ENCODE data around the gene HAPSTR1.
A peak's percentile ranks its signal among the peaks of the same experiment; 100 is the strongest.

HAPSTR1 gene

DNA sequence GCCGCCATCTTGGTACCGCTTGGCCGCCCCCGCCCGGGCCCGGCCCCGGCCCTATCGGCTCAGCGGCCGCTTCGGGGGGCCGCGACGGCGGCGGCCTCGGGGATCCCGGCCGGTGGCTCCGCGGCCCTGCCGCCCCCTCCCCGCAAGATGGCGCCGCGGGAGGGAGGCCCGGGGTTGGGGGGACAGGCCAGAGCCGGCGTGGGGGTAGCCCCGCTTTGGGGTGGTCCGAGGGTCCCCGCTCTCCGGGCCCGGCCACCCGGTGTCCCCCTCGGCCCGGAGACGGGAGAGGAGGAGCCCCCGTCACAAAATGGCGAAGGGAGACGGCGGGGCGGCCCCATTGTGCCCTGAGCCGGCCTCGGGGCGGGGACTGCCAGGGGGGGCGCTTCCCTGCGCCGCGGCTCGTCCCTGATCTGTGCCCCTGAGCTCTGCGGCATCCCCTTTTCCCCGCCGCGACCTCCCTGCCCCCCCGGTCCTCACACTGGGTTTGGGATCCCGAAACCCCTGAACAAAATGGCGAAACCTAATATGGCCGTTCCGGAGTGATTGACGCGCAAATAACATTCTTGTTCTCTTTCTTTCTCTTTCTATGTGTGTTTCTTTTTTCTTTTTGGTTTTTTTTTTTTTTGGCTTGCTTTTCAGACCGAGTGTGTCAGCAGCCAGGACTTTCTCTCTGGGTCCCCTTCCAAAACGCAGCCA, 986 bp downstream of the HAPSTR1 start:
- peak overlapping the region; percentile 59 for H3K4me3 ChIP-seq (ENCODE audit: low read depth, low read length)
- TF ChIP-seq, protein P1, sequence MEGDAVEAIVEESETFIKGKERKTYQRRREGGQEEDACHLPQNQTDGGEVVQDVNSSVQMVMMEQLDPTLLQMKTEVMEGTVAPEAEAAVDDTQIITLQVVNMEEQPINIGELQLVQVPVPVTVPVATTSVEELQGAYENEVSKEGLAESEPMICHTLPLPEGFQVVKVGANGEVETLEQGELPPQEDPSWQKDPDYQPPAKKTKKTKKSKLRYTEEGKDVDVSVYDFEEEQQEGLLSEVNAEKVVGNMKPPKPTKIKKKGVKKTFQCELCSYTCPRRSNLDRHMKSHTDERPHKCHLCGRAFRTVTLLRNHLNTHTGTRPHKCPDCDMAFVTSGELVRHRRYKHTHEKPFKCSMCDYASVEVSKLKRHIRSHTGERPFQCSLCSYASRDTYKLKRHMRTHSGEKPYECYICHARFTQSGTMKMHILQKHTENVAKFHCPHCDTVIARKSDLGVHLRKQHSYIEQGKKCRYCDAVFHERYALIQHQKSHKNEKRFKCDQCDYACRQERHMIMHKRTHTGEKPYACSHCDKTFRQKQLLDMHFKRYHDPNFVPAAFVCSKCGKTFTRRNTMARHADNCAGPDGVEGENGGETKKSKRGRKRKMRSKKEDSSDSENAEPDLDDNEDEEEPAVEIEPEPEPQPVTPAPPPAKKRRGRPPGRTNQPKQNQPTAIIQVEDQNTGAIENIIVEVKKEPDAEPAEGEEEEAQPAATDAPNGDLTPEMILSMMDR (IDR thresholded peaks at IDR 0.05; ENCODE audit: low read depth, low read length, missing control alignments), result no peak
- DNase-seq (ENCODE audit: low read depth), result no peak

DNA sequence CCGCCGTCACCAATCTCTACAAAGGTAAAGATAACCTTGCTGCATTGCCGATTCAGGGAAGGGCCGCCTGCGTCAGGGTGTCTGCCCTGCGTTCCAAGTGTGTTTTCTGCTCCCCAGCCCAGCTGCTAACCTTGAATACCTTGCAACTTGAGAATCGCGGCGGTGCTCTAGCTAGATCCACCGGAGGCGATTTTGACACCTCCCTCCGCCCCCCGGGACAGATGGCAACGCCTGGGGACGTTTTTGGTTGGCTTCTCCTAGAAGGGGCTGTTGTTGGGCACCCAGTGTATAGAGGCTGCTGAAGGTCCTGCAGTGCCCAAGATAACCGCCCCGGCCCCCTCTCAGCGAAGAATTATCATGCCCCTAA, 1.5 kb downstream of the HAPSTR1 start:
- DNase-seq (ENCODE audit: low read depth), result no peak
- TF ChIP-seq, protein P1 (IDR thresholded peaks at IDR 0.05; ENCODE audit: low read depth, low read length, missing control alignments), result no peak
- H3K4me3 ChIP-seq (ENCODE audit: low read depth, low read length), result peak overlapping the region; percentile 59

DNA sequence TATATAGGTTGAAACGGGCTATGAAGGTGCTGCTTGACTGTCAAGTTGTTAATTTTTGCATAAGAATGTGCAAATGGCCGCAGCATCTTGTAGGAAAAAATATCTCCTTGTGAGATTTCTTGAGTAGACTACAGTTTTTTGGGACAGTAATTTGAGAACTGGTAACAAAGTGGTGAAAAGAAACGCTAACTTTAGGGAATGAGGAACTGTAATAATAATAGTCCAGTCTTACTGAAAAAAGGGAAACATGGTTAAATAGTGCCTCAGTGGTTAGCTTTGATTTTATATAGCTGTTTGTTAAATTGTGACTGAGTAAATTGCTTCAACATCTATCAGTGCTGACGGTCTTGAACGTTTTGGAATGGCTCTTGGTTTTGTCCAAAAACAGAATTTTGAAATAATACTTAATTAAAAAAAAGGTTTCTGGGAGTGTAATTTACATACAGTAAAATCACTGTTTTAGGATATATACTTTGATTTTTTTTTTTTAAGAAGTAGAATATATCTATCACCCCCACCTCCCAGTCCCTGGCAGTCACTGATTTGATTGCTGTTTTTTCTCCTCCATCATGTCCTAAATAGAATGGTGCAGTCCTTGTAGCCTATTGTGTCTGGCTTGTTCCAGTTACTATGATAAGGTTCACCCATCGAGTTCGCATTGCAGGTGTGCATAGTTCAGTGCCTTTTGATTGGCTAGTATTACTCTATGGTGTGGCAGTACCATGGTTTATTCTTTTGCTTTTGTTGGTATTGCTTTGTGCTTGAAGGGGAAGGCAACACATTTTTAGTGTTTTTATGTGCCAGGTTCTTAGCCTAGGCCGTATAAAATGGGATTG, 2.8 kb downstream of the HAPSTR1 start:
- TF ChIP-seq, protein P1 (IDR thresholded peaks at IDR 0.05; ENCODE audit: low read depth, low read length, missing control alignments), result no peak
- no peak for DNase-seq (ENCODE audit: low read depth)
- peak overlapping the region; percentile 59 for H3K4me3 ChIP-seq (ENCODE audit: low read depth, low read length)

DNA sequence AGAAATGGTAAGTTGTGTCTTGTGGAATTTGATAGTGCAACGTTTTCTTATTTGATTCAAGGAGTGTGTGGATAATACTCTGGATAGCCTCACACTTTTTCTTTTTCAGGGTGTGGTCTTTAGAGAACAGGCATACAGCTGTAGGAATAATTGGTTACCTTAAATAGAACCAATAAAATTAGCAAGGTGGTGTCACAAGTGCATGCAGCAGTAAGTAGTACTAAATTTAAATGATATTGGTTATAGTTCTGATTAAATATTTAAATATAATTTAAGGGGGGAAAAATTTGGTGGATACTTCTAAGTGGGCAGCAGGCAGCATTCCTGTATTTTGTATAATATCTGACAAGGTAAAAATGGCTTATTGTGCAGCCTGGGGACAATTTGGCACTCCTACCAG, 3.7 kb downstream of the HAPSTR1 start:
- DNase-seq (ENCODE audit: low read depth), result no peak
- TF ChIP-seq, protein P1 (IDR thresholded peaks at IDR 0.05; ENCODE audit: low read depth, low read length, missing control alignments), result no peak
- H3K4me3 ChIP-seq (ENCODE audit: low read depth, low read length), result peak overlapping the region; percentile 59; the same call in 1 of the 2 replicates

DNA sequence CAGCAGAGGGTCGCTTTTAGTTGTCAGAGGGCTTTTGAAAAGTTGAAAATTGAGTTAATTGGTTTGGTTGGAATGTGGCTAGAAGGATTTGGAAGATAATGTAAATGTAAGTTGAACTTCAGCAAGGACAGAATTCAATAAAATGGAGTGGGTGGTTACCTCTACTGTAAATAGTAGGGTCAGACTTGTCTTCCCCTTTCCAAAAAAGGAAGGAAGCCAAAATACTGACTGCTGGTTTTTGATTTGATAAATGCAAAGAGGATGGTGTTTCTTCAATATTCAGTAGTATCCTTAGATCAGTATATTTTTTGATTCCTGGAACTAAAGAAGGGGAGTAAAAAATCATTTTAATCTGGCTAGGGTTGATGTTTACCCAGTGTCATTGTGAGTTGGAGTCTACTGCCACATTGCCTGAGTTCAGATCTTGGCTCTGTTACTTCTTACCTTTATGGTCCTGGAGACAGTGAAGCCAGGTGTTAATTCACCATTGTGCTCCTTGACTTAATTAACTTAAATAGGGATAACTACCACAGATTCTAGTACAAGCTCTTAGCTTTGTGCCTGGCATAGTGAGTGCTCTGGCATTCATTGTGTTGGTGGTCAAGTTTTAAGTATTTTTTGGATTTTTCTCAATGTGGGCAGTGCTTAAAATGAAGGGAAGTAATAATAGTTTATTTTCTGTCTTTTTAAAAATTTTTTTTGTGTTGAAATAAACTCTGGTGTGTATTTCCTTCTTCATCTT, 4.4 kb downstream of the HAPSTR1 start:
- H3K4me3 ChIP-seq (ENCODE audit: low read depth, low read length), result no peak overlapping the region; the same call in 1 of the 2 replicates
- no peak for DNase-seq (ENCODE audit: low read depth)
- TF ChIP-seq, protein P1 (IDR thresholded peaks at IDR 0.05; ENCODE audit: low read depth, low read length, missing control alignments), result no peak

DNA sequence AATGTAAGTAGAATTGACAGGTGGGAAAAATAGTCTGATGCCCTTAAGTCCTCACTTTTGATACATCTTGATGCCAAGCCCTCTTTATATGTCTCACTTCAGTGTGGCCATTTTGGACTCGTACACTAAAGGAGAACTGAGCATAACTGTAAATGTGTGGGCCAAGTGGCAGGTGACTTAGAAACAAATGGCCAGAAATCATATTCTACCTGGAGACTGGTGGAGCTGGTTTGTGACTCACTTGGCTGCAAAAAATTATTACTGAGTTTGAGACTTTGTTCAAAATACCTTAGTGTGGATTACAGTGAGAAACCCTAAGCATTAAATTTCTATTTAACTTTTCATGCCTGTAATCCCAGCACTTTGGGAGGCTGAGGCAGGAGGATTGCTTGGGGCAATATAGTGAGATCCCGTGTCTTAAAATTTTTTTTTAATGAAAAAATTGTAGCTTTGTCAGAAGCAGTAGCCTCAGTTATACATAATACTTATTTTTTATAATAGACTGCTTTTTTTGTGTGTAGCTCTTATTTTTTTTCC, 5.0 kb downstream of the HAPSTR1 start:
- H3K4me3 ChIP-seq (ENCODE audit: low read depth, low read length), result no peak overlapping the region
- TF ChIP-seq, protein P1 (IDR thresholded peaks at IDR 0.05; ENCODE audit: low read depth, low read length, missing control alignments), result no peak
- DNase-seq (ENCODE audit: low read depth), result no peak

Data from GM12864 (cell line).